Measurements from ENCODE around the gene CCDC90B.

Gene CCDC90B

DNA sequence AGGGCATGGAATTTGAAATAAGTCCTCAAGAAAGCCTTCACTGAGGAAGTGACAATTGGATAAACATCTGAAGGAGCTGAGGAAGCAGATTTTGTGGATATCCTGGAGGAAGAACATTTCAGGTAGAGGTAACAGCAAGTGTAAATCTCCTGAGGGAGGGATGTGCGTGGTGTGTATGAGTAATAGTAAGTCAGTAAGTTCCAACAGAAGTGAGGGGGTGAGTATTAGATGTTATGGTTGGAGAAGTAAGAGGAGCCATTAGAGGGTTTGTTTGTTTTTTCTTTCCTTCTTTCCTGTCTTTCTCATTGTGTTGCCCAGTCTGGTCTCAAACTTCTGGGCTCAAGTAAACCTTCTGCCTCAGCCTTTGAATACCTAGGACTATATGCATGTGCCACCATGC lies 63.7 kb downstream of the CCDC90B start:
- no peak for DNase-seq

- no peak for DNase-seq
Observed at GRCh38 chr11:83221694-83222093, 64.5 kb downstream of the CCDC90B start.

DNA sequence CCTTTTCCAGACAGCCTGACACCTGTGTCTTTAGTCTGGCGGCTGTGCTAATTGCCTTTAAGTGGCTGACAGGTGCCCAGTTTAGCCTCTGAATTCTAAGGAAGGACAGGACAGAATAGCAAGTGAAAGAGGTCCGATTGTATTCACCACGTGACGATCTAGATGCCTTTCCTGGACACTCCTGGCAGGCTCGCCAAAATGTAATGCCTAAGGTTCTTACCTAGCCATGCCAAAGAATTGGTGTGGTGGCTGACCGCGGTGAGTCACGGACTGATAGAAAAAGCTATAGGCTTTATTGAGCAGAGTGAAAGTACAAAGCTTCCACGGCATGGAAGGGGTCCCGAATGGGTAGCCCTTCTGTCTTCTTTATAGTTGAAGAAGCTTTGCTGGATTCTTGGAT lies 65.9 kb downstream of the CCDC90B start:
- no peak for DNase-seq

DNA sequence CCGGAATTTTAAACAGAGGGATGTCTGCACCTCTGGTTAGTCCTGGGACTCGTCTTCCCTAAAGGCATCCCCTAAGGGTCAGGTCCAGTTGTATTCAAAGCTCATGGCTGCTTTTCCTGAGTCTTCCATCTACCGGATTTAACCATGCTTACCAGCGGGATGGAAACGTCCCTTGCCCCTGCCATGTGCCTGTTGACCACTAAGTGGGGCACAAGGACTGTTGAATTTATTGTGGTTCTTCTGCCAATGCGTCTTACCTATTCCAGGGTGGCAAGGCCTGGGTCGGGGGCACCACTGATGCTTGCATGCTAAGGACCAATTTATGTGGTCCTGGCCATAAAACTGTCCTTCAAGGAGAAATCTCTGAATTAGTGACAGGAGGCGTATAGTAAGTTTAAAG lies 67.1 kb downstream of the CCDC90B start:
- DNase-seq, result no peak
